ENCODE data around the gene RND2.
"Not testable (repeated sequence)": the region's sequence is repeated elsewhere in the genome, so short reads cannot be mapped to it uniquely, and the experiment has no call there.

DNA sequence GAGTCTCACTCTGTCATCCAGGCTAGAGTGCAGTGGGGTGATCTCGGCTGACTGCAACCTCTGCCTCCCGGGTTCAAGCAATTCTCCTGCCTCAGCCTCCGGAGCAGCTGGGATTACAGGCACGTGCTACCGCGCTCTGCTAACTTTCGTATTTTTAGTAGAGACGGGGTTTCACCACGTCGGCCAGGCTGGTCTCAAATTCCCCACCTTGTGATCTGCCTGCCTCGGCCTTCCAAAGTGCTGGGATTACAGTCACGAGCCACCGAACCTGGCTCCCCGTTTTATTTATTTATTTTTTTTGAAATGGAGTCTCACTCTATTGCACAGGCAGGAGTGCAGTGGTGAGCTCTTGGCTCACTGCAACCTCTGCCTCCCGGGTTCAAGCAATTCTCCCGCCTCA lies 49.3 kb upstream of the RND2 start:
- not testable (repeated sequence) for TF ChIP-seq RFX5 (IDR thresholded peaks at IDR 0.05; ENCODE audit: low read depth, low read length); CEBPB (IDR thresholded peaks at IDR 0.05; ENCODE audit: low read depth, low read length); CTCF (conservative IDR thresholded peaks at IDR 0.05; ENCODE audit: low read depth, low read length); MAFK (IDR thresholded peaks at IDR 0.05; ENCODE audit: low read depth, low read length); POLR2A (IDR thresholded peaks at IDR 0.05; ENCODE audit: low read depth, low read length); USF2 (IDR thresholded peaks at IDR 0.05; ENCODE audit: low read depth, low read length); CHD1 (IDR thresholded peaks at IDR 0.05; ENCODE audit: low read depth, low read length); RCOR1 (IDR thresholded peaks at IDR 0.05; ENCODE audit: insufficient replicate concordance, low read length); BHLHE40 (IDR thresholded peaks at IDR 0.05; ENCODE audit: low read depth, low read length); MXI1 (IDR thresholded peaks at IDR 0.05; ENCODE audit: borderline replicate concordance, low read depth, low read length)
- TF ChIP-seq, protein P1, sequence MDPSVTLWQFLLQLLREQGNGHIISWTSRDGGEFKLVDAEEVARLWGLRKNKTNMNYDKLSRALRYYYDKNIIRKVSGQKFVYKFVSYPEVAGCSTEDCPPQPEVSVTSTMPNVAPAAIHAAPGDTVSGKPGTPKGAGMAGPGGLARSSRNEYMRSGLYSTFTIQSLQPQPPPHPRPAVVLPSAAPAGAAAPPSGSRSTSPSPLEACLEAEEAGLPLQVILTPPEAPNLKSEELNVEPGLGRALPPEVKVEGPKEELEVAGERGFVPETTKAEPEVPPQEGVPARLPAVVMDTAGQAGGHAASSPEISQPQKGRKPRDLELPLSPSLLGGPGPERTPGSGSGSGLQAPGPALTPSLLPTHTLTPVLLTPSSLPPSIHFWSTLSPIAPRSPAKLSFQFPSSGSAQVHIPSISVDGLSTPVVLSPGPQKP (IDR thresholded peaks at IDR 0.05; ENCODE audit: borderline replicate concordance, low read depth, low read length), result not testable (repeated sequence)

Data from IMR-90 (cell line).